ENCODE results near the gene ADIPOQ. TPM values are rescaled to one million over a fixed set of nuclear protein-coding genes. Genes with fewer than 3 reads are reported as not detected.

Gene ADIPOQ
- total and polyA plus RNA-seq, 8 donors: under 0.01 to 11.1 (median 1.4) TPM; not detected in 1

- WGBS, 5 donors: 5 to 17% (median 6%) methylated on average over 20 to 23 of the region's 23 CpGs
- DNase-seq: peak in 1 of 2 donors; percentile 60
- peaks cover 3 to 68% (median 61%) of the 10 kb centered on the region in 3 donors for H3K27me3 ChIP-seq
These were observed 17.2 kb upstream of the ADIPOQ start for GRCh38 chr3:186825294-186825821.

DNA sequence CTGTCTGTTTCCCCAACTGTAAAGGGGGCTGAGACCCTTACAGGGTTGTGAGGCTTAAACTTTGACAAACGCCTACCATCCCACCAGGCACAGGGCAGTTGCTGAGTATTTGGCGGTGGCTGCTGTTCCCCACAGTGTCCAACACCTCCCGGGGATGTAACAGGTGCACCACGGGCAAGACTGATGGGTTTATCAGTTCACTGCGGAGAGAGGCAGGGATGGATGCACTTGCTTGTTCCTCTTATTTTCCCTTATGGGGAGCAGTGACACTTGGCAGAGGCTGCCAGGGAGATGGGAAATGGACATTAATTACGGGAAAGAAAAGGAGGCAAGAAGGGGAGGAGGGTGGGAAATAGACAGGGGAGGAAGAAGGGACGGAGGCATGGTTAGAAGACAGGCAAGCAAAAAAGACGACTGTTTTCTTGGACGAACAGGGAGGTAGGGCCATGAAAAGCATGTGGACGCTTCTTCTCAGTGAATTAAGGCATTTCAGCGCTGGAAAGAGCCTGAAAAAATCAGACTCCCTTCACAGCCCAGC is 16.6 kb upstream of the ADIPOQ start:
- Histone ChIP-seq H3K9me3 (no peaks in the 10 kb centered on the region), H3K4me3 (no peak overlapping the region), H3K4me1 (peaks cover 0 to 34% (median 29%) of the 10 kb centered on the region in 4 donors), H3K27ac (no peak overlapping the region), H3K27me3 (peaks cover 3 to 74% (median 61%) of the 10 kb centered on the region in 3 donors), H3K36me3 (no peaks in the 10 kb centered on the region)
- 24 to 34% (median 31%) methylated on average over 10 to 11 of the region's 11 CpGs for WGBS, 5 donors
- intact Hi-C loops (cut with DNase I; ENCODE audit: low total_unique reads): no loop called here
- no peak for TF ChIP-seq EP300 (IDR thresholded peaks at IDR 0.05)
- no peak for TF ChIP-seq POLR2A (IDR thresholded peaks at IDR 0.05)
- no peak for TF ChIP-seq POLR2AphosphoS5 (IDR thresholded peaks at IDR 0.05)
- no peak for TF ChIP-seq CTCF (IDR thresholded peaks at IDR 0.05)
- peak in 1 of 2 donors; percentile 15 for DNase-seq

More at GRCh38 chr3:186825294-186825821, 17.2 kb upstream of the ADIPOQ start:
- intact Hi-C loops (cut with DNase I; ENCODE audit: low total_unique reads): no loop called here
- no peaks in the 10 kb centered on the region for H3K9me3 ChIP-seq
- TF ChIP-seq POLR2AphosphoS5 (IDR thresholded peaks at IDR 0.05) (no peak), EP300 (IDR thresholded peaks at IDR 0.05) (no peak), CTCF (IDR thresholded peaks at IDR 0.05) (no peak), POLR2A (IDR thresholded peaks at IDR 0.05) (no peak)
- H3K36me3 ChIP-seq: no peaks in the 10 kb centered on the region
- no peak overlapping the region for H3K4me3 ChIP-seq
- H3K4me1 ChIP-seq: peaks cover 0 to 34% (median 30%) of the 10 kb centered on the region in 4 donors
- H3K27ac ChIP-seq: no peak overlapping the region

GRCh38 chr3:186826410-186826975 is 16.0 kb upstream of the ADIPOQ start:
- Histone ChIP-seq H3K27ac (peak overlapping the region in 1 of 5 donors; percentile 77), H3K27me3 (peaks cover 3 to 79% (median 61%) of the 10 kb centered on the region in 3 donors)

More at GRCh38 chr3:186826410-186826975, 16.0 kb upstream of the ADIPOQ start:
- WGBS, 5 donors: 13 to 18% (median 14%) methylated on average over 14 of the region's 14 CpGs
- Histone ChIP-seq H3K36me3 (no peaks in the 10 kb centered on the region), H3K4me1 (peaks cover 0 to 34% (median 28%) of the 10 kb centered on the region in 4 donors), H3K9me3 (no peaks in the 10 kb centered on the region), H3K4me3 (peak overlapping the region; percentile 65 to 74 (median 68))
- TF ChIP-seq CTCF (IDR thresholded peaks at IDR 0.05) (no peak), EP300 (IDR thresholded peaks at IDR 0.05) (no peak), POLR2AphosphoS5 (IDR thresholded peaks at IDR 0.05) (no peak), POLR2A (IDR thresholded peaks at IDR 0.05) (no peak)
- peak in 1 of 2 donors; percentile 13 for DNase-seq
- intact Hi-C loops (cut with DNase I; ENCODE audit: low total_unique reads): no loop called here

All from stomach (tissue), 9 donors.